HG03095 (cell line): ENCODE measurements around the gene CD37.
"Not testable (repeated sequence)": the region's sequence is repeated elsewhere in the genome, so short reads cannot be mapped to it uniquely, and the experiment has no call there.

Source experiments
- ATAC-seq: cut with Tn5 transposase; IDR thresholded peaks from one replicate; pipeline ENCODE4 v1.9.1; 2021; ENCODE audit warnings: moderate library complexity; ENCODE audit not compliant: unreplicated experiment

The CD37 gene, protein sequence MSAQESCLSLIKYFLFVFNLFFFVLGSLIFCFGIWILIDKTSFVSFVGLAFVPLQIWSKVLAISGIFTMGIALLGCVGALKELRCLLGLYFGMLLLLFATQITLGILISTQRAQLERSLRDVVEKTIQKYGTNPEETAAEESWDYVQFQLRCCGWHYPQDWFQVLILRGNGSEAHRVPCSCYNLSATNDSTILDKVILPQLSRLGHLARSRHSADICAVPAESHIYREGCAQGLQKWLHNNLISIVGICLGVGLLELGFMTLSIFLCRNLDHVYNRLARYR

DNA sequence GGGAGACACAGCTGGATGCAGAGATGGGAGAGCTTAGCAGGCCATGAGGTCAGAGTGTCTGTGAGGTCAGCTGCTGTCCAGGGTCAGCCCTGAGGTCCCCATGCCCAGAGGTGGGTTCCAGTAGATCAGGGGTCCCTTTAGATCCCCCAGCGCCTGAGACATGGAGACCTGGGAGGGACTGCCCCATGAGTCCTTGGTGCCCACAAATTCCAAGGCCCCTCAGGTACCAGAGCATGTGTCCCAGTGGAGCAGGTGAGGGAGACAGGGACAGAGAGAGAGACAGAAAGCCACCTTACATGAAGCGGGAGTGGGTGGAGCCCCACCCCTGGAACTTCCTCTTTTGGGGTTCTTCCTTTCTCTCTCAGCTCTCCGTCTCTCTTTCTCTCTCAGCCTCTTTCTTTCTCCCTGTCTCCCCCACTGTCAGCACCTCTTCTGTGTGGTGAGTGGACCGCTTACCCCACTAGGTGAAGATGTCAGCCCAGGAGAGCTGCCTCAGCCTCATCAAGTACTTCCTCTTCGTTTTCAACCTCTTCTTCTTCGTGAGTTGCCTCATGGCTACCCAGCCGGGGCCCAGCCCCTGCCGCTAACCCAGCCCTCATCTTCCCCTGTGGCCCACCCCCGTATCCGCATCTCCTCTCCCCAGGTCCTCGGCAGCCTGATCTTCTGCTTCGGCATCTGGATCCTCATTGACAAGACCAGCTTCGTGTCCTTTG lies at the start of gene CD37:
Gene CD37 (plus strand): TSS at position 336 of the 713 bp plus-strand sequence. CDS start 135 bp downstream, at position 471.
- ATAC-seq, result no peak

DNA sequence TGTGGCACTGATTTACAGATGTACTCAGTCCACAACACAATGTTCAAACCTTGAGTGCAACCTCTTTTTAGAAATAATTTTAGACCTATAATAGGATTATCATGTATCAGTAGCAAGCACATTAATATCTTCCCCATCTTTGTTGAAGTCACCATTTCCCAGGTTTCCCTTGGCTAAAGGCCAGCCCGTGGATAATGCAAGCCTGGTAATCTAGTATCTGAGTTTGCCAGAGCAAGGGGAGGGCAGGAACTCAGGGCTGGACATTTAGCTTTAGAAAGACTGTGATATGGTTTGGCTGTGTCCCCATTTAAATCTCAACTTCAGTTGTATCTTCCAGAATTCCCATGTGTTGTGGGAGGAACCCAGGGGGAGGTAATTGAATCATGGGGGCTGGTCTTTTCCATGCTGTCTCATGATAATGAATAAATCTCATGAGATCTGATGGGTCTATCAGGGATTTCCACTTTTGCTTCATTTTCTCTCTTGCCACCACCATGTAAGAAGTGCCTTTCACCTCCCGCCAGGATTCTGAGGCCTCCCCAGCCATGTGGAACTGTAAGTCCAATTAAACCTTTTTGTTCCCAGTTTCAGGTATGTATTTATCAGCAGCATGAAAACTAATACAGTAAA lies 48.0 kb upstream of the CD37 start:
- ATAC-seq, result no peak

DNA sequence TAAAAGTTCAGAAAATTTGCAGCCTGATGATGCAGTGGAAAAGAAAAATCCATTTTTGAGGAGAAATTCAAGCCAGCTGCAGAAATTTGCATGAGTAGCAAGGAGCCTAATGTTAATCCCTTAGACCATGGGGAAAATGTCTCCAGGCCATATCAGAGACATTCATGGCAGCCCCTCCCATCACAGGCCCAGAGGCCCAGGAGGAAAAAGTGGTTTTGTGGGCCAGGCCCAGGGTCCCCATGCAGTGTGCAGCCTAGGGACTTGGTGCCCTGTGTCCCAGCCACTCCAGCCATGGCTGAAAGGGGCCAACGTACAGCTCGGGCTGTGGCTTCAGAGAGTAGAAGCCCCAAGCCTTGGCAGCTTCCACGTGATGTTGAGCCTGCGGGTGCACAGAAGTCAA lies 47.0 kb upstream of the CD37 start:
- not testable (repeated sequence) for ATAC-seq

DNA sequence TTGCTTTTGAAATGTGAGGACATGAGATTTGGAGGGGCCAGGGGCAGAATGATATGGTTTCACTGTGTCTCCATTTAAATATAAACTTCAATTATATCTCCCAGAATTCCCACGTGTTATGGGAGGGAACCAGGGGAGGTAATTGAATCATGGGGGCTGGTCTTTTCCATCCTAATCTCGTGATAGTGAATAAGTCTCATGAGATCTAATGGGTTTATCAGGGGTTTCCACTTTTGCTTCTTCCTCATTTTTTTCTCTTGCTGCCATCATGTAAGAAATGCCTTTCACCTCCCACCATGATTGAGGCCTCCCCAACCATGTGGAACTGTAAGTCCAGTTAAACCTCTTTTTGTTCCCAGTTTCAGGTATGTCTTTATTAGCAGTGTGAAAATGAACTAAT lies 45.9 kb upstream of the CD37 start:
- not testable (repeated sequence) for ATAC-seq

DNA sequence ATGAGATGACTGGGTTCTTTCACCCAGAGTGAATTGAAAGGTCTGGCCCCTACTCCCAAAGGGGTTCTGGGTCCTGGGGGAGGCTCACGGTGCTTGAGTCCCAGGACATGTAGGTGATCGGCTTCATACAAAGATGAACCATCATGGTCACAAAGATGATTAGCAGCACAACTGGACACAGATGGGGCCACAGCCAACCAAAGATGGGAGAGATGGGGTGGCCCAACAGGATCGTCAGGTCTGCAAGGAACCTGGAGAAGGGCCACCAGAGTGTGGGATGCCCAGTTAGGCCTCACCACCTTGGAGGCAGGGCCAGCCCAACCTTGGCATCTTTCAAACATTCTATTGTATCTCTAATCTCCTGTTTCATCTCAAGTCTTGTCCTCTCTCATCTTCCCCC lies 44.7 kb upstream of the CD37 start:
- ATAC-seq, result no peak

DNA sequence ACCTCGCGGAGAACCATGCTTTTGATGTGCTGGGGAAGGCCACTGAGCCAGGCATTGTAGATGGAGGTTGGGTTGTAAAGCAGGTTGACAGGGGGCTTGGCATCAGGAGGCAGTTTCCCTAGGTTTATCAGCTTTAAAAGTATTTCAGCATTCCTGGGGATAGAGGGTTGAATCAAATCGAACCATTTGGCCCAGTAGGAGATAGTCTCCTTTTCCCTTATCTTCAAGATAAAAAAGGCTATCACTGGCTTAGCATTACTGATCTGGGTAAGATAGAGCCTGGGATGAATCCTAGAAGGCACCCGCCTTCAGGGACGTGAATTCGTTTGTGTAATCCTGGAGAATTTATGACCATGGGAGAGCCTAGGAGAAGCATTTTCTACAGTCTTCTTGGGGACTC lies 40.8 kb upstream of the CD37 start:
- no peak for ATAC-seq

DNA sequence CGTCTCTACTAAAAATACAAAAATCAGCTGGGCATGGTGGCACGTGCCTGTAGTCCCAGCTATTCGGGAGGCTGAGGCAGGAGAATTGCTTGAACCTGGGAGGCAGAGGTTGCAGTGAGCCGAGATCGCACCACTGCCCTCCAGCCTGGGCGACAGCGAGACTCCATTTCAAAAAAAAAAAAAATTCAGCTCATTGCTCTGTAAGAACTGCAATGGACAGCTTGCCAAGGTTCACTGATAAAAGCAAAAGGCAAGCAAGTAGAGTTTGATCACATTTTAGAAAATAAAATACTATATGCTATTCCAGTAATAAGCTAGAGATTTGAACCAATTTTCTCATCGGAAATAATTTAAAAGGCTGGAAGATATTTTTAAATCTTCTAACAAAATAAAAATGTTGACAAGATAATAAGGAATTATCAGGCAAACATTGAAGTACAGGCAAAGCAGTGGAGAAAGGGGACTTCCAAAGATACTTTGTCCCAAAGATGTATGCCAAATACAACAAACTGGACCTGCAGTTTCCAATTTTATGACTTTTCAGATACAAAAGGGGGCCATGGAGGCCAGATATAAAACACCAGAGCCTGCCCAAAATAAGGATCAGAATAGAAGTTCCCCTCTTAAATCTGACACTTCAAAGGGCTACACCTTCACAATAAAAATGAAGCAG lies 39.9 kb upstream of the CD37 start:
- no peak for ATAC-seq

DNA sequence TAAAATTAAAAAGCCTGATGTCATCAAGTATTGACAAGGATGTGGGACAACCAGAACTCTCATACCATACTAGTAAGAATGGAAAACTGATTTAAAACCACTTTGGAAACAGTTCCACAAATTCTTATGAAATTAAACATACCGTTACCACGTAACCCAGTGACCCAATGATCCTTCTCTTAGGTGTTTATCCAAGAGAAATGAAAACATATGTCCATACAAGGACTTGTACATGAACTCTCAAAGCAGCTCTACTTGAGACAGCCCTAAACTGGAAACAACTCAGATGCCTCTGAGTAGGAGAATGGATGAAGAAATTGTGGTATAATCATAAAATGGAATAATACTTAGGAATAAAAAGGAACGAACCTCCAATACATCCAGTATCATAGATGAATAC lies 37.8 kb upstream of the CD37 start:
- ATAC-seq, result no peak

DNA sequence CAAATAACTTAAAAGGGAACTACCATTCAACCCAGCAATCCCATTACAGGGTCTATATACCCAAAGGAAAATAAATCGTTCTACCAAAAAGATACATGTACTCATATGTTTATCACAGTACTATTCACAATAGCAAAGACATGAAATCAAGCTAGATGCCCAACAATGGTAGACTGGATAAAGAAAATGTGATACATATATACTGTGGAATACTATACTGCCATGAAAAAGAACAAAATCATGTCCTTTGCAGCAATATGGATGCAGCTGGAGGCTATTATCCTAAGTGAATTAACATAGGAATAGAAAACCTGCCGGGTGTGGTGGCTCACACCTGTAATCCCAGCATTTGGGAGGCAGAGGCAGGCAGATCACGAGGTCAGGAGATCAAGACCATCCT lies 36.6 kb upstream of the CD37 start:
- not testable (repeated sequence) for ATAC-seq

DNA sequence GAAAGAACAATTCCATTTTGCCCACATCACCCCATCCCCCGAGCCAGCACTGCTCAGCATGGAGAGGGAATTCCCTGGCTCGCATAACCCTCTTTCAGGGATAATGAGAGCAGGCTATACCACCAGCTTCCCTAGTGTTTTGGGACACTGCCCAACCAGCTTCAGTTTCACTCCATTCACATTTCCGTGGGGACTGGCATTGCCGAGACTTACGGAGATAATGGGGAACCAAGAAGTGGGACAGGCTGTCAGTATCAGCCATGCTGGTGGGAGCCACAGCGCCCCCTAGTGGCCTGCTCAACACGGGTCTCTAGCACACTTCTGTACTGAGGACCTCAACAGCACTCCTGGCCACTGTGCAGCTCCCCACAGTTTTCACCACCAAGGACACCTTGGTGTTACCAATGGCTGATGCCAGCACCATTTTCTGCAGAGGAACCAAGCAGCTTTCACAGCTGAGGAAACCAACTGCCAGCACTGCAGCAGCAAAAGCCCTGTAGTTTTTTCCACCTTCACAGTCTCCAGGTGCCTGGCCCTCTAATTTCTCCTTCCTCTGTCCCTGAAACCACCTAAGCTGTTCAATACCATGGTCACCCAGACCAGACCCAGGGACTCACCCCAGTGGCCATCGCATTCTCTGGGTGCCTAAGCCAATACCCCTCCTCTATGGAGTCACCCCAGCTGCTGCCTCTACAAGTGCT lies 33.9 kb upstream of the CD37 start:
- ATAC-seq, result peak; percentile 59

DNA sequence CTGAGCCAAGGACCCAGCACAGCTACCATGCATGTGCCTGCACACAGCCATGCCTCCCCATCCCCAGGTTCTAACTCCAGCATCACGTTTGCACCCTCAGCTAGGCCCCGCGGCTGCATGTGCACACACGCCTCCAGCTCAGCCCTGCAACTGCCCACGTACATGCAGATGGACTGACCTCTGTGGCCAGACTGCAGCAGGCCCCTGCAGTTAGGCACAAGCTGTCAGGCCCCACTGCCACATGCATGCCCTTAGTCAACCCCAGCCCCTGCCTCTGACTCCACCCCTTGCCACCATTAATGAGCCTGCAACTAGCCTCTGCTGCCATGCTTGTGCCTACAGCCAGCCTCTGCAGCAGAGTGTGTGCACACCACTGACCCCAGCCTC lies 33.3 kb upstream of the CD37 start:
- ATAC-seq, result no peak

DNA sequence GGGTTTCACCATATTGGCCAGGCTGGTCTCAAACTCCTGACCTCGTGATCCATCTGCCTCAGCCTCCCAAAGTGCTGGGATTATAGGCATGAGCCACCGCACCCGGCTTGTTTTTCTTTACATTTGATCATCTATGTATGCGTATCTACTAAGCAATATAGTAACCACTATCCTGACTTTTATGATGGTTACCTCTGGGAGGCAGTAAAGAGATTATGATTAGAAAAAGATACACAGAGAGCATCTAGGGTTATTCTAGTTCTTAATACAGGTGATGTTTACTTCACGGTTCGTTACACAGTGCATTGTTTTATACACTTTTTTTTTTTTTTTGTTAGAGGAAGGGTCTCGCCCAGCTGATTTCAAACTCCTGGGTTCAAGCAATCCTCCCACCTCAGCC lies 28.5 kb upstream of the CD37 start:
- not testable (repeated sequence) for ATAC-seq

DNA sequence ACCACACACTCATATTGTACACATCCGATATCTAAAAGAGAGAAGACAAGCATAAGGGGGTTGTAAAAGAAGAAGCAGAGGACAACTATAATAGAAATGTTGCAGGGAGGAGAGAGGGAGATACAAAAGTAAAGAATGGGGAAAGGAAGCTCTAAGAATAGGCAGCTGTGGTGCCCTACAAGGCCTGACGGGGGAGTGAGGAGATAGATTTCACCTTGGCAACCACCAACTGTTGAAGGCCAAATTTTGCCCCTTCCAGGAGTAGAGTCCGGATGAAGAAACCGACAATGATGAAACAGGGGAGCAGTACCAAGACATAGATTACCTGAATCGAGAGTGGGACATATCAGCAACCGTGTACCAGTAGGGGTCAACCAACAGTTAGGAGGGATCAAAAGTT lies 26.1 kb upstream of the CD37 start:
- no peak for ATAC-seq

DNA sequence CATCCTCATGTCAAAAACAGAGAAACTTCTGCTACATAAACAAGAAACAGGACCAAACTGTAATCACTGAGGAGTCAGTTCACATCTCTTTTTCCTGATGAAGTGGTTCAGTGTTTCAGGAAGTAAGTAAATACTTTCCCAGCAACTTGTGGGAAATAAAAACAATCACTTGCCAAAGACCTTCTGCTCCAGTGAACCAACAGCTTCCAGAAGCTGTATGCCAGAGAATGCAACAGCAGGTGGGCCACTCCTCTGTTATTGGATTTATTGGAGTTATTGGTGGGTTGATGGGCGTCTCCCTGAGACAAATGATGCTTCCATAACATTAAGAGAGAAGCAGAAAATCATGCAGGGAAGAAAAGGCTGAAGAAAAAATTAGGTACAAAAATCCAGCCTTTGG lies 20.1 kb upstream of the CD37 start:
- no peak for ATAC-seq

DNA sequence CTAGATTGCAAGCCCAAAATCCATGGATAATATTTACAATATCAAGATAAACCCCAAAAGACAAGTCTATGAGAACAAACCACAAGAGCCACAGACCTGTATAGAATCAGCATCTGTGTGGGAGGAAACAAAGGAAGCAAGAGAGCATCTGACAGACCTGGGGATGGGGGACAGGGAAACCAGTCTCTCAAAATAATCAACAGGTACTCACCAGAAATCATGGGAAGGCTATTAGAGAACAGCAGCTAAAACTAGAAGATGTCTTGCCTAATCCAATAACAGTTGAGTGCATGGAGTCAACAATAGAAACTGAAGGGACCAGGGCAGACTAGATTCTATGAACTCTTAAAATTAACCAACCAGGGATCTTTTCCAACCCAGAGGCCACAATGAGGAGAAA lies 18.9 kb upstream of the CD37 start:
- ATAC-seq, result no peak

DNA sequence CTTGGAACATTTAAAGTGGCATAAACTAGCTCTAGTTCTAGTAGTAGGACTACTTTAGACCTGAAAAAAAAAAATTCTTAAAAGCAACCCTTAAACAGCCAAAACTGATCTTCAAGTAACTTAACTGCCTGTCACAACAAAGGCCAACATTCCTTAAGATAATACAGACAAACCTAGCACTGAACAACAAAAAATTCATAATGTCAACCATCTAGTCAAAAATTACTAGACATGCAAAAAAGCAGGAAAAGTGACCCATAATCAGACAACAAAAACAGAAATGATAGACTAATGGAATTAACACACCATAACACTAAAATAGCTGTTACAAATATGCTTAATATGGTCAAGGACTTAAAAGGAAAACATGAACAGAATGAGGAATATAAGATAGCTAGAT lies 16.9 kb upstream of the CD37 start:
- ATAC-seq, result no peak

DNA sequence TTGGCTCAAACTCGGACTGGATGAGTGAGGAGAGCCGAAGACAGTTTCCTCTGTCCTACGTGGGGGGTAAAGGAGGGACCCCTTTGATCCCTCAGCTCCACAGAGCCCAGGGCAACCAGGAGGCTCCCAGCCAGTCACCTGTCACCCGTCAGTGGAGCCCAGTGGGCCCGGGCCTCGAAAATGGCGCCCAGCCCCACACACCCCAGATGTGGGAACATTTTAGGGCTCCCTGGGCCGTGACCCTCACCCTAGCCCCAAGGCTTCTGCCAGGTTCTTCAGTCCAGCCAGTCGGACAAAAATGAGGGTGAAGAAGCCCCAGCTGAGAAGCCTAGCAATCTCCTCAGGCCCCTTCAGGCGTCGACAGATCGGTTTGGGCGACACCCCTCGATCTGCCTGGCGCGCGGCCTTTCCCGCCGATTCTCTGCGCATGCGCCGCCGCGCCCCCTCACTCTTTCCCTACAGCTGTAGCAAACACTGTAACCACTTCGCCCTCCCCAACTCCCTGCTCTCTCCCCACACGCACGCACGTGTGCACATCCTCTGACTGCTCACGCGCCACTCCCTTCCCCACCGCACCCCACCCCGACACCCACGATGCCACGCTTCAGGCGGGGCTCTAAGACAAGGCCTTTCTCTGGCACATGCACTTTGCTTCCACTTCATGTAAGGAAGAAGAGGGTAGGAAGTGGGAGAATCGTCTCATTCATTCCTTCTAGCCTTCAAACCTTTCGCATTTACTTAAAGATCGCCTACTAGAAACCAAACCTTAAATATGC lies 10.2 kb upstream of the CD37 start, which contains the start of gene SLC6A16:
Gene SLC6A16 (minus strand): TSS at position 391 of the 776 bp plus-strand sequence. CDS start 13,844 bp downstream, outside the sequence.
- ATAC-seq, result no peak

DNA sequence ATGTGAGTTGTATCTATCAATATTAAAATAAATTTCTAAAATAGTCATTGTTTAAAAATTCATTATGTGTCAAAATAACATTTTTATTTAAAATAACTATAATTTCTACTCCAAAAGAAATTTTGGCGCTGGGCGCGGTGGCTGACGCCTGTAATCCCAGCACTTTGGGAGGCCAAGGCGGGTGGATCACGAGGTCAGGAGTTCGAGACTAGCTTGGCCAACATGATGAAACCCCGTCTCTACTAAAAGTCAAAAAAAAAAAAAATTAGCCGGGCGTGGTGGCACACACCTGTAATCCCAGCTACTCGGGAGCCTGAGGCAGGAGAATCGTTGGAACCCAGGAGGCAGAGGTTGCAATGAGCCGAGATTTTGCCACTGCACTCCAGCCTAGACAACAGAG lies 9.4 kb upstream of the CD37 start:
- not testable (repeated sequence) for ATAC-seq

DNA sequence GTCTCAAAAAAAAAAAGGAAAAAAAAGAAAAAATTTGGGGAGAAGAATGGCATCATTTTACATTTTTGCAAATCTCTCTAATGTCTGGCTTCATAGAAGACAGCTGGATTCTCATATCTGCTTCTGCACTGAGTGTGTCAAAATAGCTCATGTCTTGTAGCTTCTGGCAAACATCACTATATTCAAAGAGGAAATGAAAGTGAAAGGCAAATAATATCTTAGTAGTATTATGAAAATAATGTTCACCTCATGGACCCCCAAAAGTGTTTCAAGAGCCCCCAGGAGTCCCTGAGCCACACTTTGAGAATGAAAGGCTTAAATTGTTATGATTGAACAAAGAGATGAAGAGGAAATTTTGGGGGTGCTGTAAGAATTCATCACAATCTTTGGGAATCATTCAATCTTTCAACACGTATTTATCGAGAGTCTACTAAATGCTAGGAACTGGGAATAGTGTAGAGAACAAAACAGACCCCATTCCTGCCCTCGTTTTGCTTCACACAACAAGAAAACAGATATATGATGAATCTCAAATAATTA lies 9.0 kb upstream of the CD37 start:
- no peak for ATAC-seq
